GM15510 (cell line): ENCODE measurements around the gene MB21D2.

ENCODE experiments used
- POLR2A ChIP-seq: IDR thresholded peaks from 3 replicates; pipeline ENCODE4 v1.6.1; 2011; ENCODE audit warnings: borderline replicate concordance; ENCODE audit not compliant: insufficient read length; ENCODE audit errors: extremely low read depth

Gene MB21D2

GRCh38 chr3:192929755-192930547 is 12.3 kb upstream of the MB21D2 start:
- no peak for TF ChIP-seq POLR2A

- no peak for TF ChIP-seq POLR2A
These were observed 11.5 kb upstream of the MB21D2 start for GRCh38 chr3:192929146-192929545.

GRCh38 chr3:192928720-192929119 is 11.1 kb upstream of the MB21D2 start:
- TF ChIP-seq POLR2A = no peak

DNA sequence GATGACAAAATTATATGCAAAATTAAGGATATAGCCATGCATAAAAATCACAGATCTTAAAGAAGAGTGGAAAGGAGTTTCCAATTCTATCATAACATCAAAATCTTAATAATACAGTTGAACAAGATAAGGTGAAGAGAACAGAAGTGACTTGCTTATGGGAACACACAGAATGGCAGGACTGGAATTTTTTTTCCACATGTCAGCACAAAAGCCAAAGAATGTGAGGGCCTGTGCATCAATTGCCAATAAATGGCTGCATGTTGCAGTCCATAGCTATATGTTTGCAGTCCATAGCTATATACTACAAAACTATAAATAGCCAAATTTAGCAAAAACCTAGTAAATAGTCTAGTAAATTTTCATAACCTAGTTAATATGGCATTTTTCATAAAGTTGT is 10.4 kb upstream of the MB21D2 start:
- no peak for TF ChIP-seq POLR2A

DNA sequence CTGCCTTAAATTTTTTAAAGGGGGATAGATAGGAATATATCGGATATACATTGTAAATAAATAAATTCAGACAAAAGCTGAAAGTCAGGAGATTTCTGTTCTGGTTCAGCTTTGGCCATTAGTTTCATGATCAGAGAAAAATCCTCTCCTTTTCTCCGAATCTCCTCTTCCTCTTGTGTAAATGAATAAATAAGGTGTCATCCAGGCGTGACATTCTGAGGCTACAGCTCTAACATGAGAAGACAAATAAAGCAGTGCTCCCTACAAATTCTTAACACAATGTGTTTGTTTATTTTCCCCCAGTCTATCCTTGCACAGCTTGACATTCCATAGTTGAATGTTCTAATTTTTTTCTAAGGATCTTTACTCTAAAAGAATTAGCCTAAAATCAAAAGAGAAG is 9.4 kb upstream of the MB21D2 start:
- no peak for TF ChIP-seq POLR2A

DNA sequence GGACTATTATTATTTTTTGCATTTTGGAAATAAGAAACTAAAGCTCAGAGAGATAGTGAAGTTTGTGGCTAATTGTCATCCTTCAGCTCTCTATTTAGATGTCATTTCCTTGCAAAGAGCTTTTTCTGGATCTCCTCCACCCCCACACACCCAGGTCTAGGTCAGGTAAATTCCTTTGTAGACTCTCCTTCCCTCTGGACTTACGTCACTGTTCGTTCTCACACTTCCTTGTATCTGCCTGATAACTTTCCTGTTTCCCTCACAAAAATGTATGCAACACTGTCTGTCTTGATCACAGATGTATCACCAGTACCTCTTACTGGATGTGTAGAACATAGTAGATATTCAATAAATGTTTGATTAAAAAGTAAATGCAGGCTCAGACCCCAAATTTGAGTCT is 6.1 kb upstream of the MB21D2 start:
- no peak for TF ChIP-seq POLR2A

DNA sequence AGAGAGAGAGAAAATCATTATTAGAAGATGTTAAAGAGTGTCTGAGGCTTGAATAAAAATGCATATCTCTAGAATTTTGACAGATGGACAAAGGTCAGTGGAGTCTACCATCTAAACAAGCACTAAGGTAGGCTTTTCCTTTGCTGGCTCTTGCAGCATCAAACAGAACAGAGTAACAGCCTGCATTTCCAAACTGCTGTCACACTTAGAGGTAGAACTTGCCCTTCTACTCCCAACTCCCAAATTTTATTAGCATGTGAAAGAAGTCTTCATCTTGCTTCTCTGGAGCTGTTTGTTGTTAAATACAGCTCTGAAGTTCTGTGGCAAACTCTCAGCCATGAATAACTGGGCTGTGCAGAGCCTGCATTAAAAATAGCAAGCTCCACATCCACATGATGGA is 4.1 kb upstream of the MB21D2 start:
- no peak for TF ChIP-seq POLR2A

GRCh38 chr3:192920411-192920810 is 2.8 kb upstream of the MB21D2 start:
- no peak for TF ChIP-seq POLR2A

- TF ChIP-seq POLR2A = no peak
These were observed 2.2 kb upstream of the MB21D2 start for GRCh38 chr3:192919901-192920300.

GRCh38 chr3:192918275-192918588 is 576 bp upstream of the MB21D2 start:
- TF ChIP-seq POLR2A = no peak

DNA sequence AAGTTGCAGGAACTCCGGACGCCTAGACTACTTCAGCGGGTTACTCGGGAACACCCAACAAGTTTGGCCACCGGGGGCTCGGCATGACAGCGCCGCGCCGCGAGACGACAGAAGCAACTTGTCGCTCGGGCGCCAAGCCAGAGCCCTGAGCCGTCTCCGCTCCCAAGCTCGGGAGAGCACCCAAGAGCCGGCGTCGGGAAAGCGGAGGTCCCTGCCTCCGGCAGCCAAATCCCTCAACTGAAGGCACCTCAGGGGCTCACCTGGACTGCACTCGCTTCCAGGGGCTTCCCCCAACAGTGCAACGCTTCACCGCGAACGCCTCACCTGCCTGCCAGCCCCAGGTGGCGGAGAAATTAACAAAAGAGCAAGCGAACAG is 640 bp downstream of the MB21D2 start:
- TF ChIP-seq POLR2A = peak; percentile 70

DNA sequence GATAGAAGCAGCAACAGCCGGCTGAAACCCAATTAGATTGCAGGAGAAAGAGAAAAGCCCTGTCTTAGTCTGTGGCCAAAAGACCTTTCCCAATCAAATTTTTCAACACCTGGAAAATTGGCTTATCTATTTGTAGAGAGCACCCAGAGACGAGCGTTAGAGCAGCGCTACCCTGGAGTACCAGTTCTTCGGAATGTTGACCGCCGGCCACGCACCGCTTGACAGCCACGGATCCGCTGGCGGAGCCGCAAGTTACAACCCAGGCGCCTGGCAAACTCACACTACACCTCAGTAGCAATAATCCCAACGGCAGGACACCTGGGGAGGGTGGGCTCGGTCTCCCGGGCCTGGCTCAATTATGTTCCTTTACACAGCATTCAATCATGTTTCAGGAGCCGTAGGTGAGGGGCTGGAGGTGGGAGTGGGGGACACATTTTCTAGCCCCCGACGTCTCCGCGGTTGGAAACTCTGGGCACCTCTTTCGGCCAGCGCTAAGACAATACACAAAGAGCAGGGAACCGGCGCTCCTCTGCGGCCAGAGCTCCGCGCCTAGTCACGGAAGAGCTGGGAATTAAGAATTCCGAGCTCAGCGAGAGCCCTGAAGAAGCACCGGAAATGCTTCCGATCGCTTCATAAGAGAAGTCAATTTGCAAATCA is 1.2 kb downstream of the MB21D2 start:
- TF ChIP-seq POLR2A = no peak

DNA sequence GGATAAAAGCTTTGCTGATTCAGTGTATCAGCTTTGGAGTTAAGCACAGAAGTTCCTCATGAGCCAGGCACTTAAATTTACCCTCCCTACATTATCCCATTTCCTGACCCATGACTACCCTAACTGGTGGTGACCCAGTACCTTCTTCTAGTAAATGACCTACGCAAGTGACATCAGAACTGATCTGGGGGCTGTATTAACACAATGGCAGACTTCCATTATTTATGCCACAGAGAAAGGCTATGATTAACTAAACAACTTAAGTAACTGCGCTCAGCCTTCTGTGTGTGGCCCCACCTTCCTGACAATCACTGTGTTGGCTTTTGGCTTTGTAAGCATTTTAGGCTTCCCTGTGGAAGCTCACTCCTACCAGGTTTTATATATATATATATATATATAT is 1.9 kb downstream of the MB21D2 start:
- TF ChIP-seq POLR2A = no peak

GRCh38 chr3:192915304-192915703 is 2.4 kb downstream of the MB21D2 start:
- peak; percentile 14 for TF ChIP-seq POLR2A

DNA sequence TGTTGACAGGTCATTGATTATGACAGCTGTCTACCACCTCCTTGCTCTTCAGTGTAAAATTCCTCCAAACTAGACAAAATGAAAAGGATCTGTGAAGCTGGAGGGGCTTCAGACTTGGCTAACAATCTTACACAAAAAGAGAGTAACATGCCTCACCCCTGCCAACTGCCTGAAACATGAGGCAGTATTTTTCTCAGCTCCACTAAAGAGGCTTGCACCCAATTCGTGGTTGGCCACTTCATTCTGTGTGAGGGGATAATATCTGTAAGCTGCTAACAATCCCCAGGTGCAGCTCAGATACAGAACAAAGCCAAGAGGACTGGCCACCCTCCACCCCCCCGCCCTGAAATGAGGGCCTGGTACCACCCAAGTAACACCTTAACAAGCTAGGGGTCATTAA is 2.8 kb downstream of the MB21D2 start:
- no peak for TF ChIP-seq POLR2A

DNA sequence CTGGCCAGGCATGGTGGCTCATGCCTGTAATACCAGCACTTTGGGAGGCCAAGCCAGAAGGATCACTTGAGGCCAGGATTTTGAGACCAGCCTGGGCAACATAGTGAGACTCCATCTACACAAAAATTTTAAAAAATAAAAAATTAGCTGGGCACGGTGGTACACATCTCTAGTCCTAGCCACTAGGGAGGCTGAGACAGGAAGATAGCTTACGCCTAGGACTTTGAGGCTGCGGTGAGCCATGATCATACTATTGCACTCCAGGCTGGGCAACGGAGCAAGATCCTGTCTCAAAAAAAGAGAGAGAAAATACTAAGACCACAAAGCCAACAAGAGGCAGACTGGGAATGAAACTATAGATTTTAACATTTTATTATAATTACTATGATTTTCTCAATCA is 4.1 kb downstream of the MB21D2 start:
- TF ChIP-seq POLR2A = no peak

DNA sequence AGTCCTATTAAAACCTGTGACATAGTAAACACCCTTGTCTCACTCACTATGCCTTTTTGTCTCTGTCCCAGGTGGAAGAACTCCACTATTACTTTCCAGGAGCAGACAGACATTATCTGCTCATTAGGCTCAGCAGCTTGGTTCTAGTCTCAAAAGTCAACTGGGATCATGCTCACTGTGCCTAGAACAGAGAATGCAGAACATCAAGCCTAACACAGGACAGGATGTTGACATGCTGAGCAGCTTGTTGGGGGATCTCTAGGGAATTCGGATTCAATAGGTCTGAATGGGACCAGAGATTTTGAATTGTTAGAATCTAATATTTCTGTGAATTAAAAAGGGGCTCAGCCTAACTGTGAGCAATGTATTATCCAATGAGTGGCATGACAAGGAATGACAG is 6.4 kb downstream of the MB21D2 start:
- no peak for TF ChIP-seq POLR2A

DNA sequence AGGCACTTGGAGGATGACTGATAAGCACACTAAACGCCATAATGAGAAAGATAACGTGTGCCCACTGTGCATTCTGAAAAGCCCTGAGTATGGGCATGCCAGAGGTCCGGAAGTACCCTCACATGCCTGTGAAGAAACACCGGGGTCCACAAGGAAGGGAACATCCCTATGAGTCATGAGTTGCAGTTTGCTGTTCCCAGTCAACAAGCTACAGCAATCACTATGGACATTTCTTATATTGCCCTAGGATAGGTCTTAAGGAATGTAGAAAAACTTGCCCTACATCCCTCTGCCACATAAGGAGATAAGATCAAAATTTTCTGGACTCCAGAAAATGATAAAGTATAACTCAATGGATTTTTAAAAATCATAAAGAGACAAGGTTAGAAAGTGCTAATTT is 9.9 kb downstream of the MB21D2 start:
- no peak for TF ChIP-seq POLR2A

DNA sequence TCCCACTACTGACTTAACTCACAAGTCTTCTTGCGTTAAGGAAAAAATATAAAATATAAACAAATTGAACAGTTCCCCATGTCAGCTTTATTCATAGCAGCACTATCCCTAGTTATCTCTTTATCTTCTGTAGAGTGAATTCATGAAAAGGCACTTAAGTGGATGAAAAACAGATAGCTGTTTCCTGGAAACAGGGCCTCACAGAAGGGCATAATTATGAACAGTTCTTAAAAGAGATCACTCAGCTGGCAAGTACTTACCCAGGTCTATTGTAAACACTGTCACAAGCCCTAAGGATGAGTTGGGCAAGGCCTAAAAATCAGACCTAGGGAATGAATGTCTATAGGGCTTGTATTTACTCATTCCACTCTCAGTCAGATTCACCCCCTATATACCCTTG is 10.7 kb downstream of the MB21D2 start:
- TF ChIP-seq POLR2A = no peak
